Hepatocyte (in vitro differentiated cells): ENCODE measurements around the gene MAPK8IP3. TPM values are rescaled to one million over a fixed set of nuclear protein-coding genes. Genes with fewer than 3 reads are reported as not detected.

Experiments
- DNase-seq: peaks from one replicate; pipeline ENCODE4 v3.0.0-alpha.2; 2016; ENCODE audit warnings: low spot score
- H2AFZ ChIP-seq: fragments of 200-600 bp; sonication (generic); 2 replicates; pipeline ENCODE4 v1.6.0; 2016; ENCODE audit warnings: antibody characterized with exemption, mild to moderate bottlenecking
- H3K27ac ChIP-seq: fragments of 200-600 bp; sonication (generic); 2 replicates; pipeline ENCODE4 v1.5.1; 2016; ENCODE audit warnings: mild to moderate bottlenecking
- H3K27me3 ChIP-seq: fragments of 200-600 bp; sonication (generic); 2 replicates; pipeline ENCODE4 v1.6.1; 2016
- H3K36me3 ChIP-seq: fragments of 200-600 bp; sonication (generic); replicated peaks from 2 replicates; pipeline ENCODE4 v1.5.1; 2016; ENCODE audit warnings: low read depth; ENCODE audit not compliant: insufficient read depth
- H3K4me1 ChIP-seq: fragments of 200-600 bp; sonication (generic); 2 replicates; pipeline ENCODE4 v1.5.1; 2016; ENCODE audit warnings: mild to moderate bottlenecking, moderate library complexity; ENCODE audit not compliant: insufficient read depth
- H3K4me2 ChIP-seq: fragments of 200-600 bp; sonication (generic); 2 replicates; pipeline ENCODE4 v1.6.0; 2016
- H3K4me3 ChIP-seq: fragments of 200-600 bp; sonication (generic); 2 replicates; pipeline ENCODE4 v1.5.1; 2016; ENCODE audit warnings: mild to moderate bottlenecking
- H3K79me2 ChIP-seq: fragments of 200-600 bp; sonication (generic); 2 replicates; pipeline ENCODE4 v1.6.0; 2017; ENCODE audit warnings: mild to moderate bottlenecking
- H3K9me2 ChIP-seq: fragments of 200-600 bp; sonication (generic); replicated peaks from 2 replicates; pipeline ENCODE4 v1.6.0; 2017; ENCODE audit warnings: mild to moderate bottlenecking; ENCODE audit not compliant: insufficient read depth
- H3K9me3 ChIP-seq: fragments of 200-600 bp; sonication (generic); 2 replicates; pipeline ENCODE4 v1.5.1; 2016; ENCODE audit warnings: low read depth, mild to moderate bottlenecking
- H4K20me1 ChIP-seq: fragments of 200-600 bp; sonication (generic); 2 replicates; pipeline ENCODE4 v1.6.0; 2016; ENCODE audit warnings: mild to moderate bottlenecking; ENCODE audit not compliant: insufficient read depth, poor library complexity, severe bottlenecking
- CTCF ChIP-seq: fragments of 200-600 bp; sonication (generic); IDR thresholded peaks from 2 replicates; pipeline ENCODE4 v1.5.1; 2016; ENCODE audit warnings: antibody characterized with exemption, mild to moderate bottlenecking; ENCODE audit not compliant: poor library complexity
- EZH2 ChIP-seq: fragments of 200-600 bp; sonication (generic); IDR thresholded peaks from 2 replicates; pipeline ENCODE4 v1.6.1; 2016; ENCODE audit warnings: antibody characterized with exemption, mild to moderate bottlenecking, borderline replicate concordance
- EZH2phosphoT487 ChIP-seq: fragments of 200-600 bp; sonication (generic); IDR thresholded peaks from one replicate; pipeline ENCODE4 v1.6.1; 2018; ENCODE audit warnings: antibody characterized with exemption, mild to moderate bottlenecking, low read depth, moderate library complexity; ENCODE audit not compliant: unreplicated experiment, severe bottlenecking
- WGBS: methylation state at CpG from one replicate; pipeline ENCODE4 v1.1.6; 2016; ENCODE audit warnings: low lambda C conversion rate; ENCODE audit errors: missing lambda C conversion rate; 5-methylcytosine and 5-hydroxymethylcytosine counted together
- polyA plus RNA-seq: library from polyadenylated mRNA; unstranded; fragments of >200 nt; fragmentation: Nextera tagmentation; extraction: Ambion mirVana; gene quantifications from 2 replicates; pipeline ENCODE4 v1.2.1, GENCODE V29; 2016
- total RNA-seq: library from RNA; depleted of rRNA; stranded (reverse); fragments of >200 nt; gene quantifications from 2 replicates; pipeline ENCODE4 v1.2.3, GENCODE V29; 2014

Gene MAPK8IP3
- total and polyA plus RNA-seq, 2 experiments from 2014 or later = 42.3 to 44.9 TPM

- Histone ChIP-seq H3K27me3 (no peaks in the 10 kb centered on the region), H3K27ac (peak overlapping the region; percentile 62), H3K9me2 (no peaks in the 10 kb centered on the region), H3K4me3 (no peak overlapping the region), H3K4me1 (peaks cover 9% of the 10 kb centered on the region), H3K36me3 (no peaks in the 10 kb centered on the region), H2AFZ (no peak overlapping the region), H3K4me2 (peak overlapping the region; percentile 97), H4K20me1 (peaks cover 5% of the 10 kb centered on the region), H3K9me3 (no peaks in the 10 kb centered on the region), H3K79me2 (peaks cover 41% of the 10 kb centered on the region)
- no peak for DNase-seq
- WGBS = 88% methylated on average over 6 of the region's 6 CpGs
- TF ChIP-seq EZH2phosphoT487 (no peak), EZH2 (no peak), CTCF (no peak)
Measured at GRCh38 chr16:1780677-1781072, 74.7 kb downstream of the MAPK8IP3 start.

- Histone ChIP-seq H3K9me2 (no peaks in the 10 kb centered on the region), H3K4me3 (peak overlapping the region; percentile 17), H3K27ac (peak overlapping the region; percentile 62), H3K27me3 (no peaks in the 10 kb centered on the region), H2AFZ (no peak overlapping the region), H3K9me3 (no peaks in the 10 kb centered on the region), H4K20me1 (peaks cover 10% of the 10 kb centered on the region), H3K79me2 (peaks cover 47% of the 10 kb centered on the region), H3K4me2 (peak overlapping the region; percentile 97), H3K4me1 (peaks cover 9% of the 10 kb centered on the region), H3K36me3 (no peaks in the 10 kb centered on the region)
- WGBS = 80% methylated on average over 20 of the region's 20 CpGs
- DNase-seq = no peak
- no peak for TF ChIP-seq EZH2
- no peak for TF ChIP-seq EZH2phosphoT487
- TF ChIP-seq CTCF = no peak
Measured at GRCh38 chr16:1781254-1781653, 75.3 kb downstream of the MAPK8IP3 start.

- TF ChIP-seq CTCF = no peak
- no peak for TF ChIP-seq EZH2
- TF ChIP-seq EZH2phosphoT487 = no peak
- WGBS = under 1% methylated on average over 37 of the region's 70 CpGs
- Histone ChIP-seq H3K4me1 (peaks cover 9% of the 10 kb centered on the region), H3K36me3 (no peaks in the 10 kb centered on the region), H3K27ac (peak overlapping the region; percentile 62), H3K9me3 (no peaks in the 10 kb centered on the region), H3K9me2 (no peaks in the 10 kb centered on the region), H4K20me1 (peaks cover 10% of the 10 kb centered on the region), H3K27me3 (no peaks in the 10 kb centered on the region), H2AFZ (no peak overlapping the region), H3K4me2 (peak overlapping the region; percentile 97), H3K4me3 (peak overlapping the region; percentile 17), H3K79me2 (peaks cover 53% of the 10 kb centered on the region)
- no peak for DNase-seq
Measured at GRCh38 chr16:1781758-1782407, 75.9 kb downstream of the MAPK8IP3 start.
